Panc1 (cell line): ENCODE results near the gene ZNF627. TPM values are rescaled to one million over a fixed set of nuclear protein-coding genes. Genes with fewer than 3 reads are reported as not detected.

Experiments used
- ATAC-seq: fragments of 200-7000 bp; cut with Tn5 transposase; 2 replicates; pipeline ENCODE4 v1.9.1; 2020; ENCODE audit warnings: mild to moderate bottlenecking, moderate library complexity
- BruUV-seq: library from RNA; stranded (reverse); fragments of 400-500 nt; replicated peaks from 2 replicates; lab custom pipeline; 2021; lab: Mats Ljungman, UMichigan
- CTCF ChIA-PET: fragments of 300-600 bp; sonication (Branson Sonifier 250); formaldehyde crosslinking; loops from one replicate; lab custom pipeline; 2022; ENCODE audit warnings: antibody characterized with exemption; lab: Charles Lee
- POLR2A ChIA-PET: fragments of 300-600 bp; sonication (Branson Sonifier 250); formaldehyde crosslinking; loops from one replicate; lab custom pipeline; 2022; ENCODE audit warnings: antibody characterized with exemption; lab: Charles Lee
- DNase-seq: peaks from one replicate; pipeline ENCODE4 v3.0.0-alpha.2; 2010; ENCODE audit warnings: low read depth, low spot score
- H3K27ac ChIP-seq: 2 replicates; pipeline ENCODE4 v1.5.1; 2011; ENCODE audit warnings: mild to moderate bottlenecking, low read length, inconsistent platforms
- H3K27me3 ChIP-seq: fragments of 200-500 bp; sonication (Bioruptor generic); 2 replicates; pipeline ENCODE4 v1.6.0; 2014; ENCODE audit warnings: low read length, inconsistent platforms; ENCODE audit not compliant: control insufficient read depth, insufficient read depth
- H3K36me3 ChIP-seq: fragments of 200-500 bp; sonication (Bioruptor generic); 2 replicates; pipeline ENCODE4 v1.5.1; 2014; ENCODE audit warnings: inconsistent platforms, mild to moderate bottlenecking, low read length, moderate library complexity; ENCODE audit not compliant: control insufficient read depth, insufficient read depth
- H3K4me1 ChIP-seq: 2 replicates; pipeline ENCODE4 v1.5.1; 2011; ENCODE audit warnings: inconsistent platforms, mild to moderate bottlenecking, low read length, moderate library complexity; ENCODE audit not compliant: control insufficient read depth, insufficient read depth
- H3K4me3 ChIP-seq, 2 experiments: 2 replicates each; pipeline ENCODE4 v1.5.1; 2011 to 2012; ENCODE audit warnings: low read depth in 2 of 2, low read length in 2 of 2, mild to moderate bottlenecking in 2 of 2, inconsistent platforms in 1 of 2, moderate library complexity in 1 of 2
- H3K9me3 ChIP-seq: fragments of 200-500 bp; sonication (Bioruptor generic); 2 replicates; pipeline ENCODE4 v1.5.1; 2014; ENCODE audit warnings: low read depth, mild to moderate bottlenecking, inconsistent platforms, low read length, moderate library complexity; ENCODE audit not compliant: control insufficient read depth, insufficient read depth
- POLR2AphosphoS5 ChIP-seq: IDR thresholded peaks from 2 replicates; pipeline ENCODE4 v1.6.1; 2012; ENCODE audit warnings: mild to moderate bottlenecking, low read depth, low read length, moderate library complexity
- SIN3A ChIP-seq: IDR thresholded peaks from 2 replicates; pipeline ENCODE4 v1.6.1; 2012; ENCODE audit warnings: low read depth, mild to moderate bottlenecking, low read length, moderate library complexity, borderline replicate concordance; ENCODE audit not compliant: insufficient read depth
- TCF7L2 ChIP-seq: IDR thresholded peaks from 2 replicates; pipeline ENCODE4 v1.6.1; 2011; ENCODE audit warnings: mild to moderate bottlenecking, low read depth, low read length, inconsistent platforms
- in situ Hi-C: cut with HindIII; loops from 2 replicates; pipeline ENCODE4 v1.10.0; 2016; ENCODE audit warnings: low sequenced_read_pairs, low pct_unique_long_range_greater_than_20kb
- intact Hi-C: fragments of 100-400 bp; cut with micrococcal nuclease; formaldehyde crosslinking; loops from one replicate; pipeline ENCODE4 v1.10.0; 2022; ENCODE audit not compliant: unreplicated experiment
- total RNA-seq: library from RNA; stranded (reverse); gene quantifications from one replicate; pipeline ENCODE4 v1.2.1, GENCODE V29; 2021; ENCODE audit not compliant: unreplicated experiment
- TF ChIP-seq, protein P1 (sequence below), 2 experiments: IDR thresholded peaks; 2 replicates each; pipeline ENCODE4 v1.6.1; 2011 to 2012; ENCODE audit warnings: low read depth in 2 of 2, control low read depth in 1 of 2, low read length in 1 of 2, mild to moderate bottlenecking in 1 of 2, moderate library complexity in 1 of 2; ENCODE audit not compliant: insufficient read depth in 1 of 2
- TF ChIP-seq, protein P2 (sequence below): fragments of 450-650 bp; IDR thresholded peaks from 2 replicates; pipeline ENCODE4 v1.5.1; 2017; ENCODE audit warnings: mild to moderate bottlenecking

ZNF627 gene
- total RNA-seq, 1 experiment from 2014 or later = 10.7 TPM

DNA sequence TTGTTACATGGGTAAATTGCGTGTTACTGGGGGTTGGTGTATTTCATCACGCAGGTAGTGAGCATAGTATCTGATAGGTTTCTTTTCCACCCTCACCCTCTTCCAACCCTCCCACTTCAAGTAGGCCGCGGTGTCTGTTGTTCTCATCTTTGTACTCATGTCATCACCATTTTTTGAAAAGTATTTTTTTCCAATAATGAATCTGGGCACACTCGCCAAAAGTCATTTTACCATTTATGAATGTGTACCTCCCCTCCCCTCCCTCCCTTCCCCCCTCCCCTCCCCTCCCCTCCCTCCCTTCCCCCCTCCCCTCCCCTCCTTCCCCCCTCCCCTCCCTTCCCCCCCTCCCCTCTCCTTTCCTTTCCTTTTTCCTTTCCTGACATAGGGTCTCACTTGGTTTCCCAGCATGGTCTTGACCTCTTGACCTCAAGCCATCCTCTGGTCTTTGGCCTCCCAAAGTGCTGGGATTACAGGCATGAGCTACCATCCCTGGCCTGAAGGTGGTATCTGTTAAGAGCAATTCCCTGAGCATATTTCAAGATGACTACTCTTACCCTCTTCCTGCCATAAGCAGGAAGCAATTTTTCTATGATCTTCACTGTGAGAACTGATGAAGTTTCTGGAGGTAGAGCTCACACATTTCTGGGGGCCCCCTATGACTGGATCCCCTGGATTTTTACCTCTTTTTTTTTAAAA lies 15.7 kb downstream of the ZNF627 start:
- peaks cover 36% of the 10 kb centered on the region for H3K9me3 ChIP-seq

DNA sequence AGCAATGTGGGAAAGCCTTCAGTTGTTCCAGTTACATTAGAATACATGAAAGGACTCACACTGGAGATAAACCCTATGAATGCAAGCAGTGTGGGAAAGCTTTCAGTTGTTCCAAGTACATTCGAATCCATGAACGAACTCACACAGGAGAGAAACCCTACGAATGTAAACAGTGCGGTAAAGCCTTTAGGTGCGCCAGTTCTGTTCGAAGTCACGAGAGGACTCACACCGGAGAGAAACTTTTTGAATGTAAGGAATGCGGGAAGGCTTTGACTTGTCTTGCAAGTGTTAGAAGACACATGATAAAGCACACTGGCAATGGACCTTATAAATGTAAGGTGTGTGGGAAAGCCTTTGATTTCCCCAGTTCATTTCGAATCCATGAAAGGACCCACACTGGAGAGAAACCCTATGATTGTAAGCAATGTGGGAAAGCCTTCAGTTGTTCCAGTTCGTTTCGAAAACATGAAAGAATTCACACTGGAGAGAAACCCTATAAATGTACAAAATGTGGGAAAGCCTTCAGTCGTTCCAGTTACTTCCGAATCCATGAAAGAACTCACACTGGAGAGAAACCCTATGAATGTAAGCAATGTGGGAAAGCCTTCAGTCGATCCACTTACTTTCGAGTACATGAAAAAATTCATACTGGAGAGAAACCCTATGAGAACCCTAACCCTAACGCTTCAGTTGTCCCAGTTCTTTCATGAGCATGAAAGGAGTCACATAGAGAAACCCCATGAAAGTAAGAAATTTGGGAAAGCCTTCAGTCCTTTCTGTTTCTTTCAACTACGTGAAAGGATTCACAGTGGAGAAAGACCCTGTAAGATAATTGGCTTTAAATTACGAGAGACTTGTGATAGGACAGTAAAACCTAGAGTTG lies 20.1 kb downstream of the ZNF627 start:
- TSS peak; percentile 49 for BruUV-seq
- ATAC-seq (no peak), DNase-seq (no peak)
- Histone ChIP-seq H3K4me3 (no peak overlapping the region), H3K9me3 (peaks cover 53% of the 10 kb centered on the region), H3K27me3 (no peaks in the 10 kb centered on the region), H3K4me1 (no peaks in the 10 kb centered on the region), H3K27ac (no peak overlapping the region), H3K36me3 (peaks cover 14% of the 10 kb centered on the region)
- intact Hi-C loops (no loop called here), in situ Hi-C loops (no loop called here)
- POLR2A ChIA-PET = no interaction called here
- TF ChIP-seq, protein P1, sequence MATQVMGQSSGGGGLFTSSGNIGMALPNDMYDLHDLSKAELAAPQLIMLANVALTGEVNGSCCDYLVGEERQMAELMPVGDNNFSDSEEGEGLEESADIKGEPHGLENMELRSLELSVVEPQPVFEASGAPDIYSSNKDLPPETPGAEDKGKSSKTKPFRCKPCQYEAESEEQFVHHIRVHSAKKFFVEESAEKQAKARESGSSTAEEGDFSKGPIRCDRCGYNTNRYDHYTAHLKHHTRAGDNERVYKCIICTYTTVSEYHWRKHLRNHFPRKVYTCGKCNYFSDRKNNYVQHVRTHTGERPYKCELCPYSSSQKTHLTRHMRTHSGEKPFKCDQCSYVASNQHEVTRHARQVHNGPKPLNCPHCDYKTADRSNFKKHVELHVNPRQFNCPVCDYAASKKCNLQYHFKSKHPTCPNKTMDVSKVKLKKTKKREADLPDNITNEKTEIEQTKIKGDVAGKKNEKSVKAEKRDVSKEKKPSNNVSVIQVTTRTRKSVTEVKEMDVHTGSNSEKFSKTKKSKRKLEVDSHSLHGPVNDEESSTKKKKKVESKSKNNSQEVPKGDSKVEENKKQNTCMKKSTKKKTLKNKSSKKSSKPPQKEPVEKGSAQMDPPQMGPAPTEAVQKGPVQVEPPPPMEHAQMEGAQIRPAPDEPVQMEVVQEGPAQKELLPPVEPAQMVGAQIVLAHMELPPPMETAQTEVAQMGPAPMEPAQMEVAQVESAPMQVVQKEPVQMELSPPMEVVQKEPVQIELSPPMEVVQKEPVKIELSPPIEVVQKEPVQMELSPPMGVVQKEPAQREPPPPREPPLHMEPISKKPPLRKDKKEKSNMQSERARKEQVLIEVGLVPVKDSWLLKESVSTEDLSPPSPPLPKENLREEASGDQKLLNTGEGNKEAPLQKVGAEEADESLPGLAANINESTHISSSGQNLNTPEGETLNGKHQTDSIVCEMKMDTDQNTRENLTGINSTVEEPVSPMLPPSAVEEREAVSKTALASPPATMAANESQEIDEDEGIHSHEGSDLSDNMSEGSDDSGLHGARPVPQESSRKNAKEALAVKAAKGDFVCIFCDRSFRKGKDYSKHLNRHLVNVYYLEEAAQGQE (IDR thresholded peaks at IDR 0.05; ENCODE audit: insufficient read depth in 1 of 2, low read depth in 2 of 2, low read length in 1 of 2) = no peak
- TF ChIP-seq, protein P2, sequence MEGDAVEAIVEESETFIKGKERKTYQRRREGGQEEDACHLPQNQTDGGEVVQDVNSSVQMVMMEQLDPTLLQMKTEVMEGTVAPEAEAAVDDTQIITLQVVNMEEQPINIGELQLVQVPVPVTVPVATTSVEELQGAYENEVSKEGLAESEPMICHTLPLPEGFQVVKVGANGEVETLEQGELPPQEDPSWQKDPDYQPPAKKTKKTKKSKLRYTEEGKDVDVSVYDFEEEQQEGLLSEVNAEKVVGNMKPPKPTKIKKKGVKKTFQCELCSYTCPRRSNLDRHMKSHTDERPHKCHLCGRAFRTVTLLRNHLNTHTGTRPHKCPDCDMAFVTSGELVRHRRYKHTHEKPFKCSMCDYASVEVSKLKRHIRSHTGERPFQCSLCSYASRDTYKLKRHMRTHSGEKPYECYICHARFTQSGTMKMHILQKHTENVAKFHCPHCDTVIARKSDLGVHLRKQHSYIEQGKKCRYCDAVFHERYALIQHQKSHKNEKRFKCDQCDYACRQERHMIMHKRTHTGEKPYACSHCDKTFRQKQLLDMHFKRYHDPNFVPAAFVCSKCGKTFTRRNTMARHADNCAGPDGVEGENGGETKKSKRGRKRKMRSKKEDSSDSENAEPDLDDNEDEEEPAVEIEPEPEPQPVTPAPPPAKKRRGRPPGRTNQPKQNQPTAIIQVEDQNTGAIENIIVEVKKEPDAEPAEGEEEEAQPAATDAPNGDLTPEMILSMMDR = no peak
- TF ChIP-seq TCF7L2 = no peak
- no peak for TF ChIP-seq SIN3A
- TF ChIP-seq POLR2AphosphoS5 = no peak
- CTCF ChIA-PET = no interaction called here

More for the DNA sequence above, 15.7 kb downstream of the ZNF627 start:
- ATAC-seq (no peak), DNase-seq (no peak)
- intact Hi-C loops = no loop called here
- Histone ChIP-seq H3K27me3 (no peaks in the 10 kb centered on the region), H3K4me1 (no peaks in the 10 kb centered on the region), H3K4me3 (no peak overlapping the region), H3K36me3 (peaks cover 11% of the 10 kb centered on the region), H3K27ac (no peak overlapping the region)
- ChIA-PET POLR2A (no interaction called here), CTCF (no interaction called here)
- in situ Hi-C loops = no loop called here
- TF ChIP-seq POLR2AphosphoS5 (no peak), SIN3A (no peak), TCF7L2 (no peak)
- TF ChIP-seq, protein P2 = no peak
- TF ChIP-seq, protein P1 (IDR thresholded peaks at IDR 0.05; ENCODE audit: insufficient read depth in 1 of 2, low read depth in 2 of 2, low read length in 1 of 2) = no peak
- no TSS peak for BruUV-seq
